Measurements from ENCODE around the gene IGF2BP3.

Gene IGF2BP3

DNA sequence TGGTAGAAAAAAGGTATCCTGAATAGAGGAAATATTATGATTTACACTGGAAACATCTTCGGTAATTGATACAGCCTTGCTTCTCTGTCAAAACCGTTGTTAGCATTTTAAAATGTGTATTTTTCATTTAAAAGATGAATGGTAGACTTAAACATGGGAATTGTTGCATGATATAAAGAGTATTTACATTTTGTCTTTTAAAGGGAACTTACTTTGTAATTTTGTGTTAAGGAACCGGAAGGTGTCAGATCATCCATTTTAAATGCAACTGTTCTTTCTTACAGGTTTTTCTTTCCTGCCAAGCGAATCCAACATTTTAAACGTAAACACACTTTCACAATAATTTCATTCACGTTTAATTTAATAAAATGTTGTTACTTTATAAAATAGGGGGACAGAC is 1.8 kb upstream of the IGF2BP3 start:
- DNase-seq (ENCODE audit: low read depth): no peak

DNA sequence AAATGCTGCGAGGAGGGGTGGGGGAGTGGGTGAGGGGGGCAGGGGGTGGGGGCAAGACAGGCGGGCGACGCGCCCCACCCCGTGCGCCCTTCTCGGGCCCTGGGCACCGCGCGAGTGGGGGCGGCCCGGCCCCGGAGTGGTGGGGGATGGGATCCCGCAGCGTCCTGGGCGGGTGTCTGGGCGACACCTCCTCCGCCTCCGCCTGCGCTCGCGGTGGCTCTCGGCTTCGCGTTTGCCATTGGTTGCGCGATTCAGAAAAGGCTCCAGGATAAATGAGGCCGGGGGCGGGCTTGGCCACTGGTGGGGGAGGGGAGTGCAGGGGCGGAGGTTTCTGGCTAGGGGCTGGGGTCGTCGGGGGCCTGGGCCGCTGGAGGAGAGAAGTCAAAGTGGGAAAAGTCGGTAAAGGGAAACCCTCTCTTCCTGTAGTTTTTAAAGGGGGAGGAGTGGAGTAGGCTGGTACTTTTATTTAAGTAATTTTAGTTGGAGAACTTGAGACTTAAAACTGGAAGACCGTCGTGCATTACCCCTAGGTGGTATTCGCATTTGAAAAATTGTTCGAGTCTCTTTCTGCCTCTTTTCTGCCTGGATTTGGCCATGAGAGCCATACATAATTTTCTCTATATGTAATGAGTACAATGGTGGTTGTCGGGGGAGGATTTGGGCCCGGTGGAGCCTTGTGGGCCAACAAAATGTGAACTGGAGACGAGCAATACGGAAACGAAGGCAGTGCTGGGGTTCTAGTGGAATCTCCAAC is 992 bp upstream of the IGF2BP3 start:
- DNase-seq (ENCODE audit: low read depth): no peak

DNA sequence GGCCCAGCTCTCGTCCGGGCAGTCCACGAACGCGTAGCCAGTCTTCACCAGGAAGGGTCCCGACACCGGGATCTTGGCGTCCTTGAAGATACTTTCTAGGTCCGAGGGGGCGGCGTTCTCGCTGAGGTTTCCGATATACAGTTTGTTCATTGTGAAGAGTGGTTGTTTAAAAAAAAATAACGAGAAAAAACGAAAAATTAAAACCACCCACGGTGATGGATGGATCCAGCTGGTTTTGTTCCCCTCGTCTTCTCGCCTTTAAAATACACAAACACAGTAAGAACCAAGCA is 385 bp downstream of the IGF2BP3 start:
- DNase-seq (ENCODE audit: low read depth): no peak

DNA sequence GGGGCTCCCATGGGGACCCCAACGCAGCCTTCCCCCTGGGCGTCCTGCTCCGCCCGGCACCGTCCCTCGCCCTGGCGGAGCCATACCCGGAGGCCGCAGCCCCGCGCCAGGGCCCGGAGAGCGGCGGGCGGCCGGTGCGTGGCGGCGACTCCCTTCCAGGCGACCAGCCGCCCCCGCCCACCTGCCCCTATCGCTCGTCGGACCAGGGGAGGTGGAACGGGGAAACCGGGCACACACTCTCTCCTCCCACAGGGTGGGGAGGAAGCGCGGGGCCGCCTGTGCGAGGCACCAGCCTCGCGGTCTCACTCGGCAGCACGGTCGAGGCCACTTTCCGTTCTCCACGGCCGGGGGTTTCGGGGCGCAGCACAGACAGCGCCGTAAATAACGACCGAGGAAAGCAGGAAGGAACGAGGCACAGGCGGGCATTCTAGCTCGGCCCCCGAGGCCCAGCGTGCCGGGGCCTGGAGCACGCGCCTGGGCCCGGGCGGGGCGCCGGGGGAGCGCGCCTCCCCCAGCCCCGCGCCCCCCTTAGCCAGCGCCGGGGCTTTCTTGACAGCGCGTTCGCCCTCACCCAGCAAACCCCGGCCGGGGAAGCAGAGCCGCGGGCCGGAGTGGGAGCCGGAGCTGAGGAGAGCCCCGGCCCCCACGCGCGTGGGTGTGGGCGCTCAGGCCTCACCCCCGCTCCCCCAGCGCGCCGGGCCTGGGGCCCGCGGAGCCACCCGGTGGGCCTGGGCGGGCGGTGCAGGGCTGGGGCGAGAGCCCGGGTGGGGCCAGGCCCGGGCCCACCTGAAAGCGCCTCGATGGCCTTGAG is 936 bp downstream of the IGF2BP3 start:
- no peak for DNase-seq (ENCODE audit: low read depth)

DNA sequence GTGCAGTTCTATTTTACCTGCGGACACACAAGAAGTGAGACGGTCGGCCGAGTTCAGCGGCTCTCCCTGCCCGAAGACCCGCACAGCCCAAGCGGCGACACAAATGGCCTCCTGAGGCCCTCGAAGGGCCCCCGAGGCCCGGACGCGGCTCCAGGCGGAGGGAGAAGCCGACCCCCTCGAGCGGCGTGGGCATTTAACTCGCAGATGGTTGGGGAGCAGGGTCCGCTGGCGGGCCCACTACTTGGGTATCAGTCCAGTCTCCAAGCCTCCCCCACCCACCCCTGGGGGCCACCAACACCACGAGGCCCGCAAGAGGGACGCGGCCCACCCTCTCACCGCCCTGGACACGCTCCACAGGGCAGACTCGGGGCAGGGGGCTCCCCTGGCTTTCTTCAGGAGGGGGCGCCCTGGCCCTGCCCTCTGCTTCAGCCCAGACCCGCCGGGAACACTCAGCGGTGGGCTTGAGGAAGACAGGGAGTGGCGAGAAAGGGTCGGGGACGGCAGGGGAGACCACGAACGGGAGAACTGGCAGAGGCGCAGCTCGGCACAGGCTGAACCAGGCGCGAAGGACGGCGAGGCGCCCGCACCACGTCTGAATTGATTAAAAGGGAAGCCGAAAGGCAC is 1.7 kb downstream of the IGF2BP3 start:
- DNase-seq (ENCODE audit: low read depth): no peak

DNA sequence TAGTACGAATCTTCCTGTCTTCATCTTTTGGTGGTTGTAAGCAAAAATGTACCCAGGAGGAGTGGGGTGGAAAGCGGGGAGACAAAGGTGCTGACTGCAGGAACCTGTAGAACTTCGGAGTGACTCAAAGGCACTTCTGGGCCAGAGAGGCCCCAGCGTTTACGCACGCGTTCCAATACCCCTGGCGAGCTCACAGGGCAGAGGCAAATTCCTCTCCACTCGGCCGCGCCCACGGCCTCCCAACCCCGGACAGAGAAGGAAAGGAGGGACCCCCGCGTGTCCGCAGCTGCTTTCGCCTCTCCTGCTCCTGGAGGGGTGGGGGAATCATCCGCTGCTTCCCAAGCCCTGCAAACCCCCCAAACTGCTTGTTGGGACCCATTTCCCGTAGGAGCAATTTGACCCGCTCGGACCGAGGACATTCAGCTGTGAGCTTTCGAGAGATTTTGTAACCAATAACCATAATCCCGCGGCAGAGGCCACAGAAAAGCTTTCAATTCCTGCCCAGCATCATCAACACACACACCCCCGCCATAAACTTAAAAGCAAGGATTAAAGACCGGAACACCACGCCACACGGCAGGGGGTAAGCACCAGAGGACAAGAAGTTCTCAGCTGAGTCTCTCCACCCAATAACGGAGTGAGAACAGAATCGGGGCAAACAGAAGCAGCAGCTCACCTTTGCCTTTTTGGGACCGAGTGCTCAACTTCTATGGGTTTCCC is 2.3 kb downstream of the IGF2BP3 start:
- DNase-seq (ENCODE audit: low read depth): no peak

DNA sequence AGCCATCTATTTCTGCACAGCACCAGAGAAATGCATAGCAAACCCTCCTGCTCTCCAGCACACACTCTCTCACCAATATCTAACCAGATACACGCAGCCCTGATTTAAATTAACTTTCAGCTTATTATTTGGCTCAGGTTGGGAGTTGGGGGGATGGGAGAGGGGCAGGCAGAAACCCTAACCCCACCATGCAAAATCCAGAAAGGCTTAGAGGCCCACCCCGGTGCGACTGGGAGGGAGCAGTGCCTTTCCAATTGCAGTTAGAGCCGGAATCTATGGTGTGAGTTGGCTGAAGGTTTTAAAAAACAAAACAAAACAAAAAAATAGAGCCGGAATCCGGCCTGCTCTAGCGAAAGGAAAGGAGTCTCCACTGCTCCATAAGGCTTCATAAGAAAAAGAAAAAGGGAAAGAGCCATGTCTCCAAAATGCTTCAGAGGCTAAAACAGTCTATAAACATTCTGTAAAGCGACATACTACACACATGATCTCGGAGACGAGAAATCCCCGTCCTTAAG is 2.9 kb downstream of the IGF2BP3 start:
- DNase-seq (ENCODE audit: low read depth): no peak

DNA sequence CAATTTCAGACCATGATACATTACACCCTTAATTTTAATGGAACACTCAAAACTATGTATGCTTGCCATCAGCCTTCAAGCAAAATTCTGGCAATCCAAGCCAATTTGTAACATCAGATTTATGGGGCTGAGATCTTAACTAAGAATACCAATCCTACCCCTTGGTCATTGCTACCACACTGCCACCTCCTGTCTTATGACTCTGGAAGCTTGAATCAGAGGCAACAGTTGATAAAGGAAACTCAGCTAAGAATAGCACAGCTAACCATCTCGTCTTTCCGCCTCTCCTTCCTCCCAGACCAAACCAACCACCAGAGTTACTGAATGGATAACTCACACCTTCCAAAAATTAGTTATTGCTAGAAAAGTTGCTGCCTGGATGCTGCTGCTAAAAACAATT is 7.4 kb downstream of the IGF2BP3 start:
- DNase-seq (ENCODE audit: low read depth): no peak

DNA sequence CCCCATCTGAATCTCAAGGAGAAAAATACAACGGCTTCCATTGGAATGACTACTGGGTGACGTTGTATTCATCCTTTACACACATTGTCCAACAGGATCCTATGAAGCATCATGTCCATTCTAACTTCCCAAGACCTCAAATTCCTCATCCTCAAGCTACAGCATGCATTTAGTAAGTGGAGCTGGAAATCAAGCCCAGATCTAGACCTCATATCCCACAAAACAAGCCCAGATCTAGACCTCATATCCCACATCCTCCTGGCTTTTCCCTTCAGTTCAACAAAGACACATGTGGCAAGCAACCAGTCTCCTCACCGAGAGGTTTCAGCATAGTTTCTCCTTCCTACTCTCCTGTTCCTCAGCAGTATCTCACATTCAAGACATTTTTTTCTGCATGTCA is 12.2 kb downstream of the IGF2BP3 start:
- DNase-seq (ENCODE audit: low read depth): no peak

DNA sequence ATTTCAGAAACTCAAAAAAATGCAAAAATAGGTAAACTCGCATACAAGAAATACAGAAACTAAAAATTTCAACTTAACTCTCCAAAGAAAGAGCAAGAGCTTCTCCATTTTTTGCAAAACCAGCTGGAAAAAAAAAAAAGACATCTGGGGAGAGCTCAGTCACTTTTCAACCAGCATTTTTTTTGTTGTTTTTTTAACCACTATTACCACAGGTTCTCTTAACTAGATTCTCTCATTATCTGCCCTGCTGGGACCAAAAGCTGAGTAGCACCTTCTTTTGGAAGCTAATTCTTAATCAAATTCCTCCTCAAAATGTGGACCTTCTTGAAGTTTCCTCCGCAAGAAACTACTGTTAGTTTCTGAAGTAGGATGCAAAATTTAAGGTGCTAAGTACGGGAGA is 14.2 kb downstream of the IGF2BP3 start:
- no peak for DNase-seq (ENCODE audit: low read depth)

DNA sequence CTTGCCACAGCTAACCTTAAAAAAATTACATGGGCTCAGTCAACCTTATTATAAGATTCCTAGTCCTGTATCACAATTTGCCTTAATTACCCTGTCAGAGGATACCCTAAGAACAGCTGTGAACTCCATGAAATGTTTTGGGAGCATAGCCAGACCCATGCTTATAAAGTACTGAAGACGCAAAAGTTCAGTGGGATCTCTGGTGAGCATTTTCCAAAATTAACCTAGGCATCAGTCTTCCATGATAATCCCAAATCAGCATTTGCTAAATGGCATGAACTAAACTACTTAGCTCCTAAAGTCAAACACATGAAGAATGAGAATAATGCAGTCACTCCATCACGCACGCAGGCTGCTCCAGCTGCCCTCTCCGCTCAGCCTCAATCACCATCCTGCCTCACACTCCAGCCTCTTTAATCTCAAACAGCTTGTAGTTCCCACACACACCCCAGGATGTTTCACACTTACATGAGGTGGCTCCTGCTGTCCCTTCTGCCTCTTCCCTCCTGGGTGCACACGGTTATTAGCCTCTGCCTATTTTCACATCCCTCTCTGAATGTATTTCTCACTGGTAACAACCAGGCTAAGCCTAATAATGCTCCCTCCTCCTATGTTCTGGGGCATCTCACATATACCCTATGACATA is 15.3 kb downstream of the IGF2BP3 start:
- DNase-seq (ENCODE audit: low read depth): no peak

DNA sequence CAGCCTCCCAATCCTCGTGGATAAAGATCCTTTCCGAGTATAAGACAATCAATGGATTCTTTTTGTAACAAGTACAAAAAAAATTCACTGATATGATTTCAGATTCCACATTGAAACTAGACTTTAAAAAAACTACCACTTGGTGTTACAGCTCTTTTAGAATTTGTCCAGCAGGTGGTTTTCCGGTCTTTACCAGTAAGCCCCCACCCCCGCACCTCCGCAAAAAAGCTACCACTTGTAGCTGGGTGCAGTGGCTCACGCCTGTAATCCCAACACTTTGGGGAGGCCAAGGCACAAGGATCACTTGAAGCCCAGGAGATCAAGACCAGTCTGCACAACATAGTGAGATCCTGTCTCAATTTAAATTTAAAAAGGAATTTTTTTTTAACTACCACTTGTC is 19.8 kb downstream of the IGF2BP3 start:
- DNase-seq (ENCODE audit: low read depth): no peak

DNA sequence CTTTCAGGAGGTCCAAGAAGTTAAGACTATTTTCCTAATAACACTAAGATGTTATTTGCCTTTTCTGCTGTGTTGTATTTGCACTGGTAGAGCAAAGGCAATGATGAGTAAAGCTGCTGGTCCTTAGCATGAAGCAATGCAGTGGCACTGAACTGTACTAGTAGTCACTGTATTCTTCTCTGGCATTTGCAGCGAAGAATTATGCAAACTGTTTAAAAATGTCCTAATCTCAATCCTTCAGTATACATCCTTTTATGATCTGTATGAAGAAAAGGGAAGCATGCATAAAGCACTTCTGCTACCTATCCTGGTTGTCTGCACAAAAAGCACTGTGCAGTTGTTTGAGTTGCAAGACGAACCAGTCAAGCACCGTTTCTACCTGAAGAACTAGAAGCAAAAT is 20.4 kb downstream of the IGF2BP3 start:
- no peak for DNase-seq (ENCODE audit: low read depth)

DNA sequence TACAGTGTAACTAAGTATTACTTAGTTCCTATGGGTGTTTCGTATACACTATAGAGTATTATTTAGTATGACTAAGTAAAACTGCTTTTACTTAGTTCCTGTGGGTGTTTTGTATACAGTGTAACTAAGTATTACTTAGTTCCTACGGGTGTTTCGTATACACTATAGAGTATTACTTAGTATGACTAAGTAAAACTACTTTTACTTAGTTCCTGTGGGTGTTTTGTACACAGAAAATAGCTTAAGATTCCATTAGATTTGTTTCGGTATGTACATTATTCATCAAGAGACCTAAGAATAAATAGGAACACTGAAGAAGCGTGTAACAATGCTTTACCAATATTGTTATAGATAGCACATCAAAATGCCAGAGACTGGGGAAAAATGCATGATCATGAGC is 25.0 kb downstream of the IGF2BP3 start:
- no peak for DNase-seq (ENCODE audit: low read depth)

DNA sequence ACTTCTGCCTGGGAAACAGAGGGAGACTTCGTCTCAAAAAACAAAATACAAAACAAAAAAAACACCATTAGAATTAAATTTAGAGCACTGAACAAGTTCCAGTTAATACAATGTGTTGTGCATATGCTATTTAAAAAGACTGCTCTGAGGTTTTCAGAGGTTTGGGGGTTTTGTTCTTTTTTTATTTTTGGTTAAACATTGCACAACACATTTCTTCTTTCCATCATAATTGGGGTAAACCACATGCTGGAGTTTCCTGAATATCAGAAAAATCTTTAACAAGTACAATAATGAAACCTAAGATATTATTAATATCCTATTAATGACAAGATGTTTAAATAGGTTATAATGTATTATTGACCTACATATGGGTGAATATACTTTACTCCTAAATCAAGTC is 26.3 kb downstream of the IGF2BP3 start:
- DNase-seq (ENCODE audit: low read depth): no peak

DNA sequence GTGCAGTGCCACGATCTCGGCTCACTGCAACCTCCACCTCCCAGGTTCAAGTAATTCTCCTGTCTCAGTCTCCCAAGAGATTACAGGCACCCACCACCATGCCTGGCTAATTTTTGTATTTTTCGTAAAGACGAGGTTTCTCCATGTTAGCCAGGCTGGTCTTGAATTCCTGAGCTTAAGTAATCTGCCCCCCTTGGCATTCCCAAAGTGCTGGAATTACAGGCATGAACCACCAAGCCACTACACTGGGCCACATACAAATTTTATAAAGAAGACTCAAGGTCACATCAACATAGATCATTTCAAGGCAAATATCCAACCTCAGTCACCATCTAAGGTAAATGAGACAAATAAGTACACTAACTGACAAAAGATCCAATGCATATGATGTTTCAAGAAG is 32.1 kb downstream of the IGF2BP3 start:
- DNase-seq (ENCODE audit: low read depth): no peak

DNA sequence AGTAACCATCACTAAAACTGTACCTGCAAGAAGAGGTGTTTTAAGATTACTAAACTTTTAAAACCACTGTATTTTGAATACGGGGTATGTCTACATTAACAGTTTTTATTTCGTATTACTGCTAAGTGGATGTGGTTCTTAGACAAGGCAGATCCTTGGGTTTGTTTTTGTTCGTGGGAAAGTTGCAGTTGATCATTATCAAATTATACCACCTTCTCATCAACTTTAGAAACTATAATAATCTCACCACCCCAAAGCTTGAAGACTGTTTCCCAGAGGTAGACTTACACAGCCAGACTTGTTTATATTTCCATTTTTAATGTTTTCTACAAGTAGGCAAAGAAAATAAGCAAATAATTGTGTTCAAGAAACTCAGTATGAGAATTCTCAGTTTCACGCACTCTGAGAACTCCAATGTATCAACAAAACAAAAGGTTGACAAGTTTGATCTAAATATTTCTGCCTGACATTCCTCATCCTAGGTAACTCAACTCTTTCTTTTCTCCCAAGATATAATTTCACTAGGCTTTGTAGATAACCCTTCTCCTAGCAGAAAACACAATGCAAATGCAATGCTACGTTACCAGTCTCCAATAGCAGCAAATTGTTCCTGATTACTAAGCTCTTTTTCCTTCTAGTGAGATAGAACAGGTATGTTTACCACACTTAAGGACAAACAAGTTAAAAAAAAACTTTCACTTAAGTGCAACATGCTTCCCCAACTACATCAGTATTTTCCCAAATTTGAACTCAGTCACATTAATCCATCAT is 36.0 kb downstream of the IGF2BP3 start:
- no peak for DNase-seq (ENCODE audit: low read depth)

DNA sequence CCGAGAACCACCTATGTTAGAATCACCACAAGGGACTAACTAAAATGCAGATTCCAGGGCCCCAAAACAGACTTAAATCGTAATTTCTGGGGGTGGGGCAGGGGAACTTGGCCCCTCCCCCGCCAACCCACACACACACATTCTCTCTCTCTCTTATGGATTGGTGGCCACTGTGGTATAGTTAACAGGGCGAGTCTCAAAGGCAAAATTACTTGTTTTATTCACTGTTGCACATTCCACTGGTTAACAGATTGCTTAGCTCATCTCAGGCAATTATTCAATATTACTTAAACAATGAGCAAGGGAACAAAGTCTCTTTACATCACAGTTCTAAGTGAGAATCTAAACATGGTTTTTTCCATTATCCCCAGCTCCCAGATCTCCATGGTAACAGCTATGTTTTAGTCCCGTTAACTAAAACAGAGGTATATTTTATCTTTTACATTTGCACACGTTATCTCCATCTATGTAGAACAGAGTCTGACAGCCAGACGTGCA is 38.5 kb downstream of the IGF2BP3 start:
- DNase-seq (ENCODE audit: low read depth): no peak

DNA sequence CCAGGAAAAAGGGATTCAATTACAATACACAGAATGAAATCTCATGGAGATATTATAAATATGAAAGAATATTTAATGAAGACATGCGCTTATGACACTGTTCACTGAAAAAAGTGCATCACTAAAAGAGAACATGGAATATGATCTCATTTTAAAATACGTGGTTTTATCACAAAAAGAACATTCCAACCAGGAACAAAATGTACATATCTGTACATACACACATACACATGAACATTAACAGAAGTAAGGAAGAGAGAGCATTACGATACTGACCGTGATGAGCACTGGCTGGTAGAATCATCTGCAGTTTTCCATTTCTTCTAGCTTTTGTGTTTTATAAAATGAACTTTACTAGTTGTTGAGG is 39.4 kb downstream of the IGF2BP3 start:
- DNase-seq (ENCODE audit: low read depth): no peak

DNA sequence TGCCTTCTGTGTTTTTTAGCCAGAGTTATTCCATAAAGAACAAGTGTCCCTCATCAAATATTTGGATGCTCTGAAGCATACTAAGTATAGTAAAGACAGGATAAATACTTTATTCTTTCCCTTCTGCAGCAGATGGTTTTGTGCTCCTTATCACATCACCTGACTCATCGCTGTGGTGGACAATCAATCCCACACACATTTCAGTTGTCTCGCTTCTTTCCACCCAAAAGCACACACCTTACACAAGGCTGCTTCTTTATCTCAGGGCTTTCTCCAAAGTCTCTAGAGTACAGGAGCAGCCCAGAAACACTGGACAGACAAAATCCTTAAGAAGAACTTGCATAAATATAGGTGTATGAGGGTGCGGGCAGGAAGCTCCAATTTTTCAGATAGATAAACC is 43.4 kb downstream of the IGF2BP3 start:
- DNase-seq (ENCODE audit: low read depth): no peak

DNA sequence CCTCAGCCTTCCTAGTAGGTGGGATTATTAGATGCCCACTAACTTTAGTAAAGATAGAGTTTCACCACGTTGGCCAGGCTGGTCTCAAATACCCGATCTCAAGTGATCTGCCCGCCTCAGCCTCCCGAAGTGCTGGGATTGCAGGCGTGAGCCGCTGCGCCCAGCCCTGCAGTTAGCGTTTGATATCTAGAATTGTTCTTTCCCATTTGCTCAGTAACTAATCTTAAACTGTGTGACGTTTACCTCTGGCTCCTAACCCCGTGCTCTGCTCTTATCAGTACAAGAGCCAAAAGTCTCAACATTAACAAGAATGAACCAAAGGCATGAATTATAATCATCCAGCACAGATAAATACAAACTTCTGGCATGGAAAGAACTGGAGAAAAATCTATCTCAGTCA is 47.4 kb downstream of the IGF2BP3 start:
- DNase-seq (ENCODE audit: low read depth): no peak

Measured in stimulated activated CD4-positive, alpha-beta T cell treated with anti-CD3 and anti-CD28 coated beads, Interleukin-2, amount 100 ng/mL, for 4 hours (primary cell).